ENCODE measurements around the gene ODAD3. TPM values are rescaled to one million over a fixed set of nuclear protein-coding genes. Genes with fewer than 3 reads are reported as not detected.

ODAD3 gene
- total RNA-seq, 1 donor from 2014 or later, result not detected

DNA sequence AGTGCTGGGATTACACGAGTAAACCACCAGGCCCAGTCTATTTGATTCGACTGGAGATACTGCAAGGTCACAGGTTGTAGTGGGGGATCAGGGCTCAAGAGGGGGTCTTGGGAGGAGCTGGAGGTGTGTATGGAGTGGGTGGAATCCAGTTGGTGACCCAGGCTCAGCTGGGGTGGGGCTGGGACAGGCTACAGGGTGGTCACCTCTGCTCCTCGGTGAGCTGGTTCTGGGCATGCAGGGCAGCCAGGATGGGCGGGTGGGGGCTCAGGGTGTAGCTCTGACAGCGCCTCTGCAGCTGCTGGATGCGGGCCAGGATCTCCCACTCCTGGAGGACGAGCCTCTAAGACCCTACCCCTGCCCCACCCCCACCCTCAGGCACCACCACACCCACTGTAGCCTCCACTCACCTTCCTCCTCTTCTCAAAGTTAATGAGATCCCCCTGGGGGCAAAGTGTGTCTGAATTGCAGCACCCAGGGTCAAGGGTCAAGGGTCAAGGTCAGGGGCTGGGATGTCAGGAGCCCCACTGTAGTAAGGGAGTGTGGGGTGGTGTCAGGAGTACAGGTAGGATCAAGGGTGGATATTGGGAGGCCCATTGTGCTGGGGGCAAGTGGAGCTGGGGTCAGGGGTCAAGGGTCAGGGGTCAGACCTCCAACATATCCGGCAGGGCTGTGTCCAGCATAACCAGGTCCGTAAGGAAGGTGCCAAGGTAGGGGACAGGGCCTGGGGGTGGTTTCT, 32.9 kb downstream of the ODAD3 start:
- no peak for DNase-seq (ENCODE audit: low spot score in 2 of 2)
- TF ChIP-seq, protein P1, sequence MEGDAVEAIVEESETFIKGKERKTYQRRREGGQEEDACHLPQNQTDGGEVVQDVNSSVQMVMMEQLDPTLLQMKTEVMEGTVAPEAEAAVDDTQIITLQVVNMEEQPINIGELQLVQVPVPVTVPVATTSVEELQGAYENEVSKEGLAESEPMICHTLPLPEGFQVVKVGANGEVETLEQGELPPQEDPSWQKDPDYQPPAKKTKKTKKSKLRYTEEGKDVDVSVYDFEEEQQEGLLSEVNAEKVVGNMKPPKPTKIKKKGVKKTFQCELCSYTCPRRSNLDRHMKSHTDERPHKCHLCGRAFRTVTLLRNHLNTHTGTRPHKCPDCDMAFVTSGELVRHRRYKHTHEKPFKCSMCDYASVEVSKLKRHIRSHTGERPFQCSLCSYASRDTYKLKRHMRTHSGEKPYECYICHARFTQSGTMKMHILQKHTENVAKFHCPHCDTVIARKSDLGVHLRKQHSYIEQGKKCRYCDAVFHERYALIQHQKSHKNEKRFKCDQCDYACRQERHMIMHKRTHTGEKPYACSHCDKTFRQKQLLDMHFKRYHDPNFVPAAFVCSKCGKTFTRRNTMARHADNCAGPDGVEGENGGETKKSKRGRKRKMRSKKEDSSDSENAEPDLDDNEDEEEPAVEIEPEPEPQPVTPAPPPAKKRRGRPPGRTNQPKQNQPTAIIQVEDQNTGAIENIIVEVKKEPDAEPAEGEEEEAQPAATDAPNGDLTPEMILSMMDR (IDR thresholded peaks at IDR 0.05), result no peak
- no peaks in the 10 kb centered on the region for H3K27me3 ChIP-seq
- intact Hi-C loops (cut with DNase I), result no loop called here
- no peak overlapping the region for H3K4me3 ChIP-seq
- no peaks in the 10 kb centered on the region for H3K9me3 ChIP-seq
- no peaks in the 10 kb centered on the region for H3K4me1 ChIP-seq
- no peak overlapping the region for H3K27ac ChIP-seq
- H3K36me3 ChIP-seq, result peaks cover 5 to 13% of the 10 kb centered on the region in 2 donors

DNA sequence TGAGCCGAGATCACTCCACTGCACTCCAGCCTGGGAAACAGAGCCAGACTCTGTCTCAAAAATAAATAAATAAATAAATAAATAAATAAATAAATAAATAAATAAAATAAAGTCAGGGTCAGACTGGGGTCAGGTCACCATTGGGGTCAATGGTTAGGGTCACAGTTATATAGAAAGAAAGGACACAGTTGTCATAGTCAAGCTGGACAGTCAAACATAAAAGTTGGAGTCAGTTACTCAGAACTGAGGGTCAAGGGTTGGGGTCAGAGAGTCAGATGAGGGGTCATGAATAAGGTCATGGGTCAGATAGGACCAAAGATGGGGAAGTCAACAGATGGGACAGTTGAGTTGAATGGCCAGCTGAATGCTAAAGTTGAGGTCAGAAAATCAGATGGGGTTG, 34.1 kb downstream of the ODAD3 start:
- TF ChIP-seq, protein P1 (IDR thresholded peaks at IDR 0.05), result no peak
- H3K27ac ChIP-seq, result no peak overlapping the region
- no peaks in the 10 kb centered on the region for H3K9me3 ChIP-seq
- H3K4me3 ChIP-seq, result no peak overlapping the region
- H3K4me1 ChIP-seq, result no peaks in the 10 kb centered on the region
- intact Hi-C loops (cut with DNase I), result no loop called here
- H3K36me3 ChIP-seq, result peaks cover 5 to 13% of the 10 kb centered on the region in 2 donors
- no peaks in the 10 kb centered on the region for H3K27me3 ChIP-seq
- no peak for DNase-seq (ENCODE audit: low spot score in 2 of 2)

DNA sequence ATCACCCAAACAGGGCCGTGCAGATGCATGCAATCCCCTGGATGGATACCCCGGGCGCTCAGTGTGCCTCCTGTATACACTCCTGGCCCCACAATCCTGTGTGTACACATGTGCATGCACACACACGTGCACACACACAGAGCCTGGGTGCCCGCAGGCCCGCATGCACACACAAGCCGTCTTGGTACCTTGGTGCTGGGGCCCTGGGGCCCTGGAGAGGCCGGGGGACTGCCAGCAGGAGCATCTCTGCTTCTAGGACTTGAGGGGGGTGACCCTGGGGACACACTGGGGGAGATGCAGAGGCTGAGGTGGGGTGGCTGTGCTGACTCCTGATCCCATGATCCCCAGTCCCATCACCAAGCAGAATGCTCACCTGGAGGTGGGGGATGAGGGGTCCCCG, 35.3 kb downstream of the ODAD3 start:
- TF ChIP-seq, protein P1 (IDR thresholded peaks at IDR 0.05), result no peak
- no peaks in the 10 kb centered on the region for H3K27me3 ChIP-seq
- H3K27ac ChIP-seq, result no peak overlapping the region
- no peak for DNase-seq (ENCODE audit: low spot score in 2 of 2)
- H3K4me3 ChIP-seq, result no peak overlapping the region
- H3K36me3 ChIP-seq, result peaks cover 5 to 13% of the 10 kb centered on the region in 2 donors
- H3K9me3 ChIP-seq, result no peaks in the 10 kb centered on the region
- intact Hi-C loops (cut with DNase I), result no loop called here
- H3K4me1 ChIP-seq, result no peaks in the 10 kb centered on the region

DNA sequence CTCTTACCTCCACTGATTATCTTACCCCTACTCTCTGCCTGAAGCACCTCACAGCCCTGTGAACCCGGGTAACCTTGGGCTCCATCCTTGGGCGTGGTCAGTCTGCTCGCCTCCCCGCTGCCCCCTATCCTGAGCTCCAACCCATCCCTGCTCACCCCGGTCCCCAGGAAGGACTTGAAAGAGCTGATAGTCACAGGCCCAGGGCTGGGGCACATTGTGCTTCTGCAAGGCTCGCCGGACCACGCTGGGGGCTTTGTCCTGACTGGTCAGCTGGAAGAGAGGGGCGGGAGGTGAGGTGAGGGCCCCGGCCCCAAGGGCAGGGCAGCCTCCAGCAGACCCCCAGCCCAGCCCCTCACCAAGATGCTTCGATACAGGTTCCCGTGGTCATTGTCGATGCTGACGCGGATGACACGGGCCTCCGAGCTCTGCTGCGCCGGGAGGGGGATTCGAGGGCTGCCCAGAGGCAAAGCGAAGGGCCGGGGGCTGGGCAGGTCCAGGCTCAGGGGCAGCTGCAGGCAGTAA, 37.8 kb downstream of the ODAD3 start:
- Histone ChIP-seq H3K27me3 (no peaks in the 10 kb centered on the region), H3K4me1 (no peaks in the 10 kb centered on the region), H3K9me3 (no peaks in the 10 kb centered on the region), H3K27ac (no peak overlapping the region), H3K36me3 (peaks cover 5 to 11% of the 10 kb centered on the region in 2 donors), H3K4me3 (no peak overlapping the region)
- TF ChIP-seq, protein P1 (IDR thresholded peaks at IDR 0.05), result no peak
- intact Hi-C loops (cut with DNase I), result no loop called here
- no peak for DNase-seq (ENCODE audit: low spot score in 2 of 2)

DNA sequence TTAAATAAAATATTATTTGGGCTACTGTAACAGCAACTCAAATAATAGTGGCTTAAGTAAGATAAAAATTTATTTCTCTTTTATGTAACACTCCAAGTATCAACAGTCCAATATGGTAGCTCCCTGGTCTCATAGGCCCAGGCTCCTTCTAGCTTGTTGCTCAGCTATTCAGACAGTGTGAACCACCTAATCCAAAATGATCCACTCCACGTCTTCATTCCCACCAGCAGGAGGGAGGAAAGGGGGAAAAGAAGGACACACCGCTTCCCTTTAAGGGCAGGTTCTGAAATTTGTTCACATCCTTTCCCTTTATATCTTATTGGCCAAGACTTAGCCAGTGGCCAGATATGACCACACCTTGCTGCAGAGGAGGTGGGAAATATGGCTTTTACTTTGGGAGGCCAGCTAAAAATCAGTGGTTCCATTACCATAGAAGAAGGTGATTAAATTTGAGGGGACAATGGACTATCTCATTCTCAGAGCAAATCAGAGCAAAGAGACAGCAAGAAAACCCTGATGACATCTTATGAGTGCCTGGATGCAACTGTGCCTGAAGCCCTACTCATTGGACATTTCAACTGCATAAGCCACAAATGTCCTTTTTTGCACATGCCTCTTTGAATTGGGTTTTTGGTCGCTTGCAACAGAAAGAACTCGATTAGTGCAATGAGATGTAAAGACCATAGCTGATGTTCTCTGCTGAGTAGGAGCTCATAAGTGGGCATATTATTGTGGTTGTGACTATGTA, 43.8 kb downstream of the ODAD3 start:
- H3K27ac ChIP-seq, result no peak overlapping the region
- no peaks in the 10 kb centered on the region for H3K27me3 ChIP-seq
- no peaks in the 10 kb centered on the region for H3K4me1 ChIP-seq
- H3K4me3 ChIP-seq, result no peak overlapping the region
- TF ChIP-seq, protein P1 (IDR thresholded peaks at IDR 0.05), result no peak
- DNase-seq (ENCODE audit: low spot score in 2 of 2), result no peak
- intact Hi-C loops (cut with DNase I), result no loop called here
- H3K36me3 ChIP-seq, result no peaks in the 10 kb centered on the region
- no peaks in the 10 kb centered on the region for H3K9me3 ChIP-seq

Data from ascending aorta (tissue), 2 donors.